ENCODE data around the gene MEGF11.

The MEGF11 gene

GRCh38 chr15:66178531-66178910, 75.0 kb downstream of the MEGF11 start (continued):
- TF ChIP-seq, protein P1, sequence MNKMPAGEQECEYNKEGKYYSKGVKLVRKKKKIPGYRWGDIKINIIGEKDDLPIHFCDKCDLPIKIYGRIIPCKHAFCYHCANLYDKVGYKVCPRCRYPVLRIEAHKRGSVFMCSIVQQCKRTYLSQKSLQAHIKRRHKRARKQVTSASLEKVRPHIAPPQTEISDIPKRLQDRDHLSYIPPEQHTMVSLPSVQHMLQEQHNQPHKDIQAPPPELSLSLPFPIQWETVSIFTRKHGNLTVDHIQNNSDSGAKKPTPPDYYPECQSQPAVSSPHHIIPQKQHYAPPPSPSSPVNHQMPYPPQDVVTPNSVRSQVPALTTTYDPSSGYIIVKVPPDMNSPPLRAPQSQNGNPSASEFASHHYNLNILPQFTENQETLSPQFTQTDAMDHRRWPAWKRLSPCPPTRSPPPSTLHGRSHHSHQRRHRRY (tag by site-specific recombination; IDR thresholded peaks at IDR 0.05) = no peak
- 0 out of 2 replicates have a peak, but pooled peaks have one; percentile 64 for TF ChIP-seq ZNF677 (tag by site-specific recombination; IDR thresholded peaks at IDR 0.05)
- TF ChIP-seq ZNF335 (tag by site-specific recombination; conservative IDR thresholded peaks at IDR 0.05) = peak; percentile 74
- peak; percentile 24; the same call in 1 of the 2 replicates for TF ChIP-seq ZBTB20 (tag by site-specific recombination; IDR thresholded peaks at IDR 0.05)
- no peak for TF ChIP-seq ZNF529 (tag by site-specific recombination; IDR thresholded peaks at IDR 0.05; ENCODE audit: insufficient replicate concordance)
- TF ChIP-seq, protein P2, sequence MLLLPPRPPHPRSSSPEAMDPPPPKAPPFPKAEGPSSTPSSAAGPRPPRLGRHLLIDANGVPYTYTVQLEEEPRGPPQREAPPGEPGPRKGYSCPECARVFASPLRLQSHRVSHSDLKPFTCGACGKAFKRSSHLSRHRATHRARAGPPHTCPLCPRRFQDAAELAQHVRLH (tag by site-specific recombination; IDR thresholded peaks at IDR 0.05) = no peak

DNA sequence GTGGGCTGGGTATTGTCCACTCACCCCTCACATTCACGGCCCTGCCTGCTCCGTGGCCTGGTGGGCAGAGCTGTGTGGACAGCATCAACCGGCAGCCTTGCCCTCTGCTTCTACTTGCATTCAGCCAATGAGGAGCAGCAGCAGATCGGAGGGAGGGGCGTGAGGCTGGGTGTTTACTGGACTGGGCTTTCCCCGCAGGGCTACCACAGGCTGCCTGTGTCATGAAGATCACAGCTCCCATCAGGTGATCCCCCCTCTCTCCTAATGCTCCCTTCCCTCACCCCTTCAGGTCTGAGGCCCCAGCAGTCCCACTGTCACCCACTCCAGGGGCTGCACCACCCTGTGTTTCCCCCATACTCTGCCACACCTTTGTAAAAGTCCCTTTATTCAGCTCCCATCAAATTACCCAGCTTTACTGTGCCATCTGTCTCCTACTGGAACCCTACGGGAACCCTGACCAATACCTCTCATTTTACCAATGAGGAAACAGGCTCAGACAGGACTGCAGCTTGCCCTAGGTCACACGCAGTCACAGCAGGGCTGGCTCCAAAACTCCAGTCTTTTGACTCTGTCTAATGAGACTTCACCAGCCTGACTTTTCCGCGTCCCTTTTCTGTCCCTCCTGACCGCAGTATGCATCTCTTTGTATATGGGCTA, 81.1 kb downstream of the MEGF11 start:
- Histone ChIP-seq H3K4me3 (ENCODE audit: low read depth, low read length) (no peak overlapping the region), H3K4me1 (ENCODE audit: control insufficient read depth, insufficient read depth, low read length) (no peaks in the 10 kb centered on the region), H3K36me3 (ENCODE audit: control insufficient read depth in 2 of 2, insufficient read depth in 1 of 2, low read length in 2 of 2) (no peaks in the 10 kb centered on the region), H3K9me3 (ENCODE audit: control insufficient read depth, insufficient read depth, low read depth, low read length) (no peaks in the 10 kb centered on the region), H3K27ac (ENCODE audit: extremely low read depth, low read depth, low read length) (no peak overlapping the region)
- TF ChIP-seq ZNF341 (tag by site-specific recombination; IDR thresholded peaks at IDR 0.05; ENCODE audit: low read depth) = peak; percentile 61
- peak; percentile 75 for TF ChIP-seq ZIC2 (tag by site-specific recombination; IDR thresholded peaks at IDR 0.05)
- TF ChIP-seq IKZF3 (tag by site-specific recombination; IDR thresholded peaks at IDR 0.05) = no peak
- POLR2A ChIA-PET = interaction anchor here (0.6 kb wide), 1 partner anchor 847 kb away, joined by 5 read pairs; no protein-coding TSS in a partner anchor
- CTCF ChIA-PET = interaction anchor here (0.7 kb wide), 1 partner anchor 30 kb away, joined by 3 read pairs; no protein-coding TSS in a partner anchor

DNA sequence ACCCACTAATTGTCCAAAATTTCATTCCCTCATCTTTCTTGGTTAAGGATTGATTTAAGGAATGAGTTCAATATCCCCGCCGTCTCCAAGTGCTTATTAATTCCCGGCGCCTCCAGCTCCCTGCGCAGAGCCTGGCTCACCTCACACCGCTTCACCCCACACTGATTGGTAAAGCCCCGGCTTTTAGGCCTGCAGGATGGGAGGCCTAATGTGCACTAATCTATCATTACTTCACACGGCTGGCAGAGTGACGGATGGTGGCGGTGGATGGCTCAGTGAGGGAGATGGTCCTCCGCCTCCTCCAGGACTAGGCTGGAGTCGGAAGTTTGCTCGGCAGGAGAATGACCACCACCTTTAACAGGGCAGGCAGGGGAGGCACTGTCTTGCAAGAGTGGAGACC, 81.7 kb downstream of the MEGF11 start:
- no peaks in the 10 kb centered on the region for H3K9me3 ChIP-seq (ENCODE audit: control insufficient read depth, insufficient read depth, low read depth, low read length)
- CTCF ChIA-PET = interaction anchor here (0.6 to 0.7 kb wide), 3 partner anchors 11 to 115 kb away, joined by 3 read pairs; no protein-coding TSS in a partner anchor
- TF ChIP-seq, protein P3, sequence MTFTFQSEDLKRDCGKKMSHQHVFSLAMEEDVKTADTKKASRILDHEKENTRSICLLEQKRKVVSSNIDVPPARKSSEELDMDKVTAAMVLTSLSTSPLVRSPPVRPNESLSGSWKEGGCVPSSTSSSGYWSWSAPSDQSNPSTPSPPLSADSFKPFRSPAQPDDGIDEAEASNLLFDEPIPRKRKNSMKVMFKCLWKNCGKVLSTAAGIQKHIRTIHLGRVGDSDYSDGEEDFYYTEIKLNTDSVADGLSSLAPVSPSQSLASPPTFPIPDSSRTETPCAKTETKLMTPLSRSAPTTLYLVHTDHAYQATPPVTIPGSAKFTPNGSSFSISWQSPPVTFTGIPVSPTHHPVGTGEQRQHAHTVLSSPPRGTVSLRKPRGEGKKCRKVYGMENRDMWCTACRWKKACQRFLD (tag by site-specific recombination; IDR thresholded peaks at IDR 0.05) = no peak
- TF ChIP-seq ZNF366 (tag by site-specific recombination; conservative IDR thresholded peaks at IDR 0.05) = no peak
- TF ChIP-seq ZNF830 (tag by site-specific recombination; IDR thresholded peaks at IDR 0.05; ENCODE audit: low read depth) = no peak
- no peak for TF ChIP-seq ZBTB17 (tag by site-specific recombination; IDR thresholded peaks at IDR 0.05)
- no peak for TF ChIP-seq ZNF174 (tag by site-specific recombination; IDR thresholded peaks at IDR 0.05)
- TF ChIP-seq ZNF433 (tag by site-specific recombination; IDR thresholded peaks at IDR 0.05; ENCODE audit: low read depth) = no peak
- TF ChIP-seq ZBTB7A (tag by site-specific recombination; IDR thresholded peaks at IDR 0.05; ENCODE audit: low read depth) = no peak
- no peak for TF ChIP-seq ZNF335 (tag by site-specific recombination; conservative IDR thresholded peaks at IDR 0.05)
- no peak for TF ChIP-seq ZNF394 (tag by site-specific recombination; IDR thresholded peaks at IDR 0.05; ENCODE audit: borderline replicate concordance)
- TF ChIP-seq SCRT1 (tag by site-specific recombination; IDR thresholded peaks at IDR 0.05; ENCODE audit: borderline replicate concordance) = no peak
- TF ChIP-seq ZNF341 (tag by site-specific recombination; IDR thresholded peaks at IDR 0.05; ENCODE audit: low read depth) = no peak
- no peak for TF ChIP-seq GLIS2 (tag by site-specific recombination; IDR thresholded peaks at IDR 0.05)
- TF ChIP-seq ZNF354C (tag by site-specific recombination; IDR thresholded peaks at IDR 0.05; ENCODE audit: borderline replicate concordance, low read depth) = no peak
- TF ChIP-seq HIC1 (tag by site-specific recombination; IDR thresholded peaks at IDR 0.05) = no peak
- TF ChIP-seq KLF9 (tag by site-specific recombination; IDR thresholded peaks at IDR 0.05; ENCODE audit: low read depth) = no peak
- TF ChIP-seq ZNF239 (tag by site-specific recombination; IDR thresholded peaks at IDR 0.05) = no peak
- TF ChIP-seq ZNF302 (tag by site-specific recombination; IDR thresholded peaks at IDR 0.05; ENCODE audit: low read depth) = no peak
- no peak for TF ChIP-seq ZNF776 (tag by site-specific recombination; IDR thresholded peaks at IDR 0.05; ENCODE audit: borderline replicate concordance)
- no peak for TF ChIP-seq ZNF792 (tag by site-specific recombination; IDR thresholded peaks at IDR 0.05)
- no peaks in the 10 kb centered on the region for H3K4me1 ChIP-seq (ENCODE audit: control insufficient read depth, insufficient read depth, low read length)
- H3K27ac ChIP-seq (ENCODE audit: extremely low read depth, low read depth, low read length) = no peak overlapping the region
- no peak overlapping the region for H3K4me3 ChIP-seq (ENCODE audit: low read depth, low read length)
- H3K36me3 ChIP-seq (ENCODE audit: control insufficient read depth in 2 of 2, insufficient read depth in 1 of 2, low read length in 2 of 2) = no peaks in the 10 kb centered on the region
- POLR2A ChIA-PET = interaction anchor here (0.6 kb wide), 1 partner anchor 846 kb away, joined by 5 read pairs; no protein-coding TSS in a partner anchor
